H1 (cell line): ENCODE data around the gene ZNF597. TPM values are rescaled to one million over a fixed set of nuclear protein-coding genes. Genes with fewer than 3 reads are reported as not detected.

Experiments used
- CTCF ChIA-PET: fragments of 300-600 bp; sonication (Branson Sonifier 250); formaldehyde crosslinking; loops from one replicate; lab custom pipeline; 2021; ENCODE audit not compliant: partially characterized antibody; lab: Charles Lee
- POLR2A ChIA-PET: fragments of 300-600 bp; sonication (Branson Sonifier 250); formaldehyde crosslinking; loops from one replicate; lab custom pipeline; 2021; ENCODE audit warnings: inconsistent platforms; ENCODE audit not compliant: partially characterized antibody; lab: Charles Lee
- DNase-seq, 2 experiments: peaks; one replicate each; pipeline versions ENCODE4 v3.0.0 to v3.0.0-alpha.2; 2010 to 2022; ENCODE audit warnings: low spot score in 2 of 2, low read depth in 1 of 2, mixed read lengths in 1 of 2
- FAIRE-seq: peaks from 2 replicates; lab custom pipeline; 2011; peaks lifted over from hg19 to GRCh38; lab: Jason Lieb, UNC
- H2AFZ ChIP-seq: 2 replicates; pipeline ENCODE4 v1.8.1; 2012; ENCODE audit warnings: low read length, inconsistent platforms
- H2AK5ac ChIP-seq: 2 replicates; pipeline ENCODE4 v1.6.1; 2013; ENCODE audit warnings: low read depth, low read length
- H2BK120ac ChIP-seq: replicated peaks from 2 replicates; pipeline ENCODE3; 2013; ENCODE audit warnings: low read depth, low read length, inconsistent platforms
- H2BK12ac ChIP-seq: 2 replicates; pipeline ENCODE4 v1.6.1; 2013; ENCODE audit warnings: low read depth, low read length
- H2BK15ac ChIP-seq: 2 replicates; pipeline ENCODE4 v1.6.1; 2013; ENCODE audit warnings: low read length
- H2BK20ac ChIP-seq: 2 replicates; pipeline ENCODE4 v1.6.1; 2013; ENCODE audit warnings: low read length
- H2BK5ac ChIP-seq: 2 replicates; pipeline ENCODE4 v1.6.1; 2013; ENCODE audit warnings: low read depth, low read length
- H3K14ac ChIP-seq: 2 replicates; pipeline ENCODE4 v1.6.1; 2013; ENCODE audit warnings: inconsistent platforms; ENCODE audit not compliant: insufficient read length
- H3K18ac ChIP-seq: 2 replicates; pipeline ENCODE4 v1.6.1; 2013; ENCODE audit warnings: low read length; ENCODE audit errors: extremely low read depth
- H3K23ac ChIP-seq: 2 replicates; pipeline ENCODE4 v1.6.1; 2013; ENCODE audit warnings: inconsistent platforms; ENCODE audit not compliant: insufficient read length
- H3K23me2 ChIP-seq: 2 replicates; pipeline ENCODE4 v1.6.1; 2013; ENCODE audit warnings: low read depth, low read length
- H3K27ac ChIP-seq: 2 replicates; pipeline ENCODE4 v1.6.1; 2011; ENCODE audit warnings: low read depth, low read length, inconsistent platforms
- H3K27me3 ChIP-seq, 4 experiments: replicated peaks in 1 of 4; 1 replicate in 1 of 4; 2 replicates in 3 of 4; pipeline versions ENCODE4 v1.6.1 to v1.8.1; 2011 to 2013; ENCODE audit warnings: low read length in 3 of 4, mild to moderate bottlenecking in 3 of 4, inconsistent platforms in 2 of 4, mixed read lengths in 2 of 4, moderate library complexity in 1 of 4; ENCODE audit not compliant: control insufficient read depth in 3 of 4, insufficient read depth in 3 of 4; ENCODE audit errors: extremely low read depth in 1 of 4
- H3K36me3 ChIP-seq, 4 experiments: 2 replicates each; pipeline versions ENCODE4 v1.6.1 to v1.8.1; 2011 to 2013; ENCODE audit warnings: mild to moderate bottlenecking in 4 of 4, low read length in 3 of 4, moderate library complexity in 2 of 4, control low read depth in 1 of 4, inconsistent platforms in 1 of 4; ENCODE audit not compliant: insufficient read depth in 4 of 4, control insufficient read depth in 2 of 4
- H3K4ac ChIP-seq: replicated peaks from 2 replicates; pipeline ENCODE3; 2013; ENCODE audit warnings: low read length, low read depth, mixed read lengths, inconsistent platforms; ENCODE audit not compliant: insufficient read length
- H3K4me1 ChIP-seq, 4 experiments: replicated peaks in 1 of 4; 1 replicate in 1 of 4; 2 replicates in 3 of 4; pipeline versions ENCODE4 v1.6.1 to v1.8.1; 2011 to 2013; ENCODE audit warnings: low read length in 3 of 4, inconsistent platforms in 2 of 4, mixed read lengths in 1 of 4; ENCODE audit not compliant: insufficient read depth in 4 of 4, control insufficient read depth in 3 of 4
- H3K4me2 ChIP-seq, 2 experiments: 2 replicates each; pipeline versions ENCODE4 v1.6.1 to v1.8.1; 2011 to 2013; ENCODE audit warnings: low read depth in 2 of 2, low read length in 2 of 2, control low read depth in 1 of 2, inconsistent platforms in 1 of 2, mild to moderate bottlenecking in 1 of 2; ENCODE audit not compliant: insufficient read depth in 1 of 2
- H3K4me3 ChIP-seq, 4 experiments: fragments of 200-600, 300-600 bp in 1 of 4; sonication (generic), shearing (Covaris generic), sonication (Bioruptor Twin) in 1 of 4; 2 replicates each; pipeline versions ENCODE4 v1.5.1 to v1.8.1; 2011 to 2016; ENCODE audit warnings: low read length in 4 of 4, low read depth in 3 of 4, control low read depth in 2 of 4, inconsistent platforms in 2 of 4, mild to moderate bottlenecking in 2 of 4, mixed read lengths in 1 of 4, moderate library complexity in 1 of 4; ENCODE audit not compliant: insufficient read depth in 2 of 4; ENCODE audit errors: extremely low read depth in 1 of 4
- H3K56ac ChIP-seq: replicated peaks from 2 replicates; pipeline ENCODE3; 2013; ENCODE audit warnings: low read depth, mild to moderate bottlenecking, mixed read lengths, low read length, inconsistent platforms; ENCODE audit not compliant: insufficient read length
- H3K79me1 ChIP-seq: 2 replicates; pipeline ENCODE4 v1.6.1; 2013; ENCODE audit warnings: low read depth, low read length, control low read depth
- H3K79me2 ChIP-seq, 2 experiments: 2 replicates each; pipeline versions ENCODE4 v1.6.1 to v1.8.1; 2012 to 2013; ENCODE audit warnings: low read length in 2 of 2, mild to moderate bottlenecking in 2 of 2, inconsistent platforms in 1 of 2; ENCODE audit not compliant: insufficient read depth in 2 of 2, control insufficient read depth in 1 of 2
- H3K9ac ChIP-seq, 4 experiments: replicated peaks in 1 of 4; 1 replicate in 1 of 4; 2 replicates in 3 of 4; pipeline versions ENCODE4 v1.6.1 to v1.8.1; 2011 to 2013; ENCODE audit warnings: low read depth in 3 of 4, low read length in 3 of 4, control low read depth in 2 of 4, mild to moderate bottlenecking in 2 of 4, moderate library complexity in 2 of 4, inconsistent platforms in 1 of 4; ENCODE audit errors: extremely low read depth in 1 of 4
- H3K9me3 ChIP-seq, 2 experiments: 2 replicates each; pipeline versions ENCODE4 v1.6.1 to v1.8.1; 2012 to 2013; ENCODE audit warnings: mild to moderate bottlenecking in 2 of 2, moderate library complexity in 2 of 2, control low read depth in 1 of 2, inconsistent platforms in 1 of 2, low read depth in 1 of 2, low read length in 1 of 2, mixed read lengths in 1 of 2; ENCODE audit not compliant: insufficient read depth in 2 of 2
- H4K20me1 ChIP-seq, 2 experiments: replicated peaks in 1 of 2; 2 replicates each; pipeline versions ENCODE3 to v1.8.1; 2011 to 2013; ENCODE audit warnings: inconsistent platforms in 2 of 2, low read length in 2 of 2, mild to moderate bottlenecking in 1 of 2; ENCODE audit not compliant: insufficient read depth in 2 of 2, control insufficient read depth in 1 of 2
- H4K5ac ChIP-seq: 2 replicates; pipeline ENCODE4 v1.6.1; 2013; ENCODE audit warnings: low read length, low read depth, mixed read lengths, inconsistent platforms; ENCODE audit not compliant: insufficient read length
- H4K8ac ChIP-seq: 2 replicates; pipeline ENCODE4 v1.8.0; 2013; ENCODE audit warnings: mild to moderate bottlenecking, moderate library complexity, low read length, inconsistent platforms; ENCODE audit not compliant: insufficient read depth; ENCODE audit errors: extremely low read depth
- H4K91ac ChIP-seq: replicated peaks from 2 replicates; pipeline ENCODE3; 2013; ENCODE audit warnings: low read length, mixed read lengths, inconsistent platforms; ENCODE audit not compliant: insufficient read length
- ASH2L ChIP-seq: fragments of 200-600, 300-600 bp; sonication (generic); IDR thresholded peaks from one replicate; pipeline ENCODE4 v1.7.1; 2017; ENCODE audit warnings: low read length
- BACH1 ChIP-seq: IDR thresholded peaks from 2 replicates; pipeline ENCODE4 v1.6.1; 2012; ENCODE audit warnings: low read length, improper control_type of control experiment
- CBX8 ChIP-seq: fragments of 300-800, 300-1000 bp; sonication (generic); IDR thresholded peaks from 2 replicates; pipeline ENCODE4 v1.7.1; 2016; ENCODE audit warnings: low read depth, low read length, borderline replicate concordance
- CHD2 ChIP-seq: IDR thresholded peaks from 2 replicates; pipeline ENCODE4 v1.6.1; 2012; ENCODE audit warnings: low read length, improper control_type of control experiment
- FOSL1 ChIP-seq: IDR thresholded peaks from 2 replicates; pipeline ENCODE4 v1.6.1; 2011; ENCODE audit warnings: mild to moderate bottlenecking, low read depth, low read length, moderate library complexity; ENCODE audit not compliant: insufficient read depth
- HDAC6 ChIP-seq: IDR thresholded peaks from one replicate; pipeline ENCODE4 v1.7.1; 2012; ENCODE audit warnings: low read depth, mild to moderate bottlenecking, inconsistent platforms, low read length, moderate library complexity
- JUN ChIP-seq: IDR thresholded peaks from 2 replicates; pipeline ENCODE4 v1.6.1; 2011; ENCODE audit warnings: low read depth, mild to moderate bottlenecking, improper control_type of control experiment, low read length
- KDM4A ChIP-seq: IDR thresholded peaks from one replicate; pipeline ENCODE4 v1.7.1; 2012; ENCODE audit warnings: low read depth, mild to moderate bottlenecking, moderate library complexity, low read length, inconsistent platforms; ENCODE audit not compliant: severe bottlenecking
- RFX5 ChIP-seq: IDR thresholded peaks from 2 replicates; pipeline ENCODE4 v1.6.1; 2011; ENCODE audit warnings: low read depth, low read length, improper control_type of control experiment, borderline replicate concordance
- RXRA ChIP-seq: IDR thresholded peaks from 2 replicates; pipeline ENCODE4 v1.6.1; 2011; ENCODE audit warnings: low read depth, mild to moderate bottlenecking, low read length, moderate library complexity; ENCODE audit not compliant: insufficient read depth
- SAP30 ChIP-seq: fragments of 300-600 bp; sonication (generic); IDR thresholded peaks from 2 replicates; pipeline ENCODE4 v1.7.1; 2012; ENCODE audit warnings: low read length, moderate library complexity, mild to moderate bottlenecking, inconsistent platforms; ENCODE audit not compliant: insufficient read depth, insufficient replicate concordance
- SUZ12 ChIP-seq: fragments of 200-600 bp; sonication (generic); IDR thresholded peaks from 2 replicates; pipeline ENCODE4 v1.6.1; 2012; ENCODE audit warnings: mild to moderate bottlenecking, inconsistent platforms, low read length, moderate library complexity, mixed read lengths
- TEAD4 ChIP-seq: IDR thresholded peaks from 2 replicates; pipeline ENCODE4 v1.6.1; 2012; ENCODE audit warnings: low read depth, low read length, inconsistent platforms, mixed read lengths
- ZNF274 ChIP-seq: IDR thresholded peaks from 2 replicates; pipeline ENCODE4 v1.7.0; 2012; ENCODE audit warnings: low read length, borderline replicate concordance; ENCODE audit errors: extremely low read depth
- WGBS, 2 experiments: shearing (Covaris generic) in 1 of 2; methylation state at CpG; one replicate each; pipeline versions ENCODE4 v1.1.6 to v1.1.7; 2013 to 2015; ENCODE audit warnings: low lambda C conversion rate in 2 of 2, mixed read lengths in 2 of 2, inconsistent platforms in 1 of 2, low coverage in 1 of 2, missing lambda C conversion rate in 1 of 2; ENCODE audit not compliant: insufficient replicate concordance in 2 of 2, insufficient coverage in 1 of 2, insufficient read length in 1 of 2; ENCODE audit errors: extremely low coverage in 1 of 2, missing lambda C conversion rate in 1 of 2; 5-methylcytosine and 5-hydroxymethylcytosine counted together
- polyA plus RNA-seq, 7 experiments: library from polyadenylated mRNA; depleted of rRNA in 3 of 7; stranded (reverse) in 5 of 7; unstranded in 2 of 7; fragments of >200 nt in 5 of 7; fragments of 200-250 nt in 2 of 7; gene quantifications; 1 replicate in 5 of 7; 2 replicates in 1 of 7; 4 replicates in 1 of 7; pipeline versions ENCODE4 v1.2.1 to v1.2.3, GENCODE V29; 2011 to 2013; ENCODE audit warnings: missing spikeins in 2 of 7, mixed read lengths in 2 of 7
- total RNA-seq: library from RNA; stranded (reverse); fragmentation: NEBNext Ultra II Directional; extraction: Animal tissue kit (Norgen Biotek cat#: 25700); gene quantifications from 2 replicates; pipeline ENCODE4 v1.2.1, GENCODE V29; 2021

The ZNF597 gene
- total and polyA plus RNA-seq, 2 of the 8 experiments (the other 6 are each of a cell fraction or from before 2014, with no cell fraction given), result 0.68 to 2.6 TPM

DNA sequence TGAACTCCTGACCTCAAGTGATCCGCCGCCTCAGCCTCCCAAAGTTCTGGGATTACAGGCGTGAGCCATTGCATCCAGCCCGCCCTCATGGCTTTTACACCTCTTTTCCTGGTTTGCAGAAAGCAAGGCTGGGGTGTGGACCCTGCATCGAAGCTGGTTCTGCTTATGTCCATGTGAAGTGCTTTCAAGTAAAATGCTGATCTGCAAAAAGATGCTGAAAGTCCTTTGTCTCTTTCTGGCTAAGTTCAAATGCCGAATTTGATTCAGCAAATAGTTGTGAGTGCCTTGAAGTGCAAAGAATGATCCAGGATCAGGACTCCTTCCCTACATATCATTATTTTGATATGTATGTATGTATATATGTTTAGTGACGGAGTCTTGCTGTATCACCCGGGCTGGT is 17.3 kb upstream of the ZNF597 start:
- Histone ChIP-seq H4K20me1 (peaks cover 8 to 15% of the 10 kb centered on the region in 2 experiments), H3K9me3 (no peaks in the 10 kb centered on the region), H2BK15ac (no peak overlapping the region), H3K4me1 (peaks cover 6 to 31% (median 18%) of the 10 kb centered on the region in 4 experiments), H3K9ac (no peak overlapping the region), H4K91ac (no peak overlapping the region), H3K79me1 (peaks cover 9% of the 10 kb centered on the region), H3K36me3 (0 out of 8 replicates have a peak, but pooled peaks cover 0 to 2% (median 0%) of the 10 kb centered on the region in 4 experiments), H4K5ac (no peak overlapping the region), H3K4me3 (no peak overlapping the region), H3K27ac (no peak overlapping the region), H3K27me3 (no peaks in the 10 kb centered on the region), H3K14ac (no peak overlapping the region), H3K18ac (no peak overlapping the region), H3K23ac (no peak overlapping the region), H2BK12ac (no peak overlapping the region), H2AK5ac (no peak overlapping the region), H3K56ac (no peak overlapping the region), H3K23me2 (peaks cover 8% of the 10 kb centered on the region; the same call in 1 of the 2 replicates), H2BK5ac (no peak overlapping the region), H3K79me2 (peaks cover 12 to 72% of the 10 kb centered on the region in 2 experiments), H2AFZ (no peak overlapping the region), H2BK20ac (no peak overlapping the region), H3K4me2 (peak overlapping the region in 1 of 2 experiments; percentile 72; a peak in 1 of 4 replicates), H3K4ac (no peak overlapping the region), H4K8ac (no peak overlapping the region), H2BK120ac (no peak overlapping the region)
- DNase-seq, result no peak
- ChIA-PET POLR2A (interaction anchor here (1.1 kb wide), 1 partner anchor 16 kb away, joined by 3 read pairs; no protein-coding TSS in a partner anchor), CTCF (interaction anchor here (0.6 to 0.7 kb wide), 2 partner anchors 10 to 52 kb away, joined by 3 read pairs; no protein-coding TSS in a partner anchor)
- no peak for FAIRE-seq
- 86% methylated on average over 8 of the region's 8 CpGs; no CpG with 5 or more reads in 1 of the 2 experiments for WGBS, 2 experiments
- TF ChIP-seq RXRA (no peak), KDM4A (no peak), ZNF274 (no peak), CHD2 (no peak), SUZ12 (no peak), SAP30 (no peak), FOSL1 (no peak), TEAD4 (no peak), ASH2L (no peak), CBX8 (no peak), HDAC6 (no peak), JUN (no peak), RFX5 (no peak), BACH1 (no peak)
